ENCODE results near the gene LRRC25.
"Not testable (repeated sequence)": the region's sequence is repeated elsewhere in the genome, so short reads cannot be mapped to it uniquely, and the experiment has no call there.

Gene LRRC25

GRCh38 chr19:18350490-18350889 lies 46.9 kb downstream of the LRRC25 start:
- Histone ChIP-seq H4K8ac (ENCODE audit: low read depth, low read length) (no peak overlapping the region), H3K4me3 (ENCODE audit: low read length) (no peak overlapping the region), H3K4ac (ENCODE audit: low read depth, low read length) (no peak overlapping the region), H2AK5ac (ENCODE audit: low read length) (no peak overlapping the region), H3K9ac (ENCODE audit: low read length) (no peak overlapping the region), H3K4me1 (ENCODE audit: control insufficient read depth, low read depth, low read length) (peaks cover 4% of the 10 kb centered on the region), H3K23ac (ENCODE audit: low read length) (no peak overlapping the region), H3K27ac (ENCODE audit: low read depth, low read length) (no peak overlapping the region), H3K36me3 (ENCODE audit: control insufficient read depth, insufficient read depth, low read length) (peaks cover 1% of the 10 kb centered on the region), H2BK5ac (ENCODE audit: low read length) (no peak overlapping the region), H3K56ac (ENCODE audit: low read length) (no peak overlapping the region), H2BK120ac (ENCODE audit: low read depth, low read length) (no peak overlapping the region), H3K79me2 (ENCODE audit: control insufficient read depth, insufficient read depth, low read length) (no peaks in the 10 kb centered on the region), H3K27me3 (ENCODE audit: insufficient read depth, low read length, poor library complexity) (no peaks in the 10 kb centered on the region), H4K5ac (ENCODE audit: low read length) (no peak overlapping the region), H3K79me1 (ENCODE audit: low read length) (no peaks in the 10 kb centered on the region), H3K4me2 (ENCODE audit: low read length) (no peak overlapping the region), H2BK15ac (replicated peaks; ENCODE audit: low read depth) (no peak overlapping the region), H3K18ac (ENCODE audit: low read length) (no peak overlapping the region)
- DNase-seq, result no peak
- no CpG with 5 or more reads among the region's 9 CpGs for WGBS (ENCODE audit: extremely low coverage, insufficient coverage, low lambda C conversion rate)

- no peaks in the 10 kb centered on the region for H3K27me3 ChIP-seq (ENCODE audit: insufficient read depth, low read length, poor library complexity)
- H2BK120ac ChIP-seq (ENCODE audit: low read depth, low read length), result no peak overlapping the region
- H2AK5ac ChIP-seq (ENCODE audit: low read length), result no peak overlapping the region
- no peaks in the 10 kb centered on the region for H3K79me1 ChIP-seq (ENCODE audit: low read length)
- no peaks in the 10 kb centered on the region for H3K79me2 ChIP-seq (ENCODE audit: control insufficient read depth, insufficient read depth, low read length)
- peak; percentile 51 for DNase-seq
- no peak overlapping the region for H3K18ac ChIP-seq (ENCODE audit: low read length)
- no peak overlapping the region for H3K27ac ChIP-seq (ENCODE audit: low read depth, low read length)
- no peak overlapping the region for H2BK15ac ChIP-seq (replicated peaks; ENCODE audit: low read depth)
- H3K36me3 ChIP-seq (ENCODE audit: control insufficient read depth, insufficient read depth, low read length), result peaks cover 1% of the 10 kb centered on the region
- H3K4ac ChIP-seq (ENCODE audit: low read depth, low read length), result no peak overlapping the region
- no peak overlapping the region for H3K4me2 ChIP-seq (ENCODE audit: low read length)
- no peak overlapping the region for H3K56ac ChIP-seq (ENCODE audit: low read length)
- H3K4me3 ChIP-seq (ENCODE audit: low read length), result no peak overlapping the region
- H2BK5ac ChIP-seq (ENCODE audit: low read length), result no peak overlapping the region
- no peak overlapping the region for H3K9ac ChIP-seq (ENCODE audit: low read length)
- no peak overlapping the region for H4K5ac ChIP-seq (ENCODE audit: low read length)
- no peak overlapping the region for H3K23ac ChIP-seq (ENCODE audit: low read length)
- WGBS (ENCODE audit: extremely low coverage, insufficient coverage, low lambda C conversion rate), result no CpG with 5 or more reads among the region's 12 CpGs
- no peak overlapping the region for H4K8ac ChIP-seq (ENCODE audit: low read depth, low read length)
- H3K4me1 ChIP-seq (ENCODE audit: control insufficient read depth, low read depth, low read length), result peaks cover 4% of the 10 kb centered on the region
Observed at GRCh38 chr19:18349524-18350128, 47.8 kb downstream of the LRRC25 start.

GRCh38 chr19:18348818-18349339 lies 48.5 kb downstream of the LRRC25 start:
- H3K23ac ChIP-seq (ENCODE audit: low read length); H3K79me1 ChIP-seq (ENCODE audit: low read length); H3K4me3 ChIP-seq (ENCODE audit: low read length); H3K18ac ChIP-seq (ENCODE audit: low read length); H3K4ac ChIP-seq (ENCODE audit: low read depth, low read length); H3K27ac ChIP-seq (ENCODE audit: low read depth, low read length); H4K5ac ChIP-seq (ENCODE audit: low read length); H2BK15ac ChIP-seq (replicated peaks; ENCODE audit: low read depth); H2BK5ac ChIP-seq (ENCODE audit: low read length); DNase-seq; H3K4me1 ChIP-seq (ENCODE audit: control insufficient read depth, low read depth, low read length); H2BK120ac ChIP-seq (ENCODE audit: low read depth, low read length); H3K79me2 ChIP-seq (ENCODE audit: control insufficient read depth, insufficient read depth, low read length); H3K56ac ChIP-seq (ENCODE audit: low read length); H3K9ac ChIP-seq (ENCODE audit: low read length); H3K27me3 ChIP-seq (ENCODE audit: insufficient read depth, low read length, poor library complexity); H3K36me3 ChIP-seq (ENCODE audit: control insufficient read depth, insufficient read depth, low read length); H2AK5ac ChIP-seq (ENCODE audit: low read length); H4K8ac ChIP-seq (ENCODE audit: low read depth, low read length); H3K4me2 ChIP-seq (ENCODE audit: low read length): not testable (repeated sequence)
- WGBS (ENCODE audit: extremely low coverage, insufficient coverage, low lambda C conversion rate), result no CpG with 5 or more reads among the region's 6 CpGs

- no CpG with 5 or more reads among the region's 17 CpGs for WGBS (ENCODE audit: extremely low coverage, insufficient coverage, low lambda C conversion rate)
- H3K18ac ChIP-seq (ENCODE audit: low read length), result no peak overlapping the region
Observed at GRCh38 chr19:18348171-18348570, 49.3 kb downstream of the LRRC25 start.

GRCh38 chr19:18346091-18346490 lies 51.3 kb downstream of the LRRC25 start:
- Histone ChIP-seq H3K4me2 (ENCODE audit: low read length) (no peak overlapping the region), H3K4me1 (ENCODE audit: control insufficient read depth, low read depth, low read length) (peaks cover 6% of the 10 kb centered on the region), H3K4ac (ENCODE audit: low read depth, low read length) (no peak overlapping the region), H3K23ac (ENCODE audit: low read length) (no peak overlapping the region), H2BK15ac (replicated peaks; ENCODE audit: low read depth) (no peak overlapping the region), H3K36me3 (ENCODE audit: control insufficient read depth, insufficient read depth, low read length) (peaks cover 1% of the 10 kb centered on the region), H2BK120ac (ENCODE audit: low read depth, low read length) (no peak overlapping the region), H3K27me3 (ENCODE audit: insufficient read depth, low read length, poor library complexity) (no peaks in the 10 kb centered on the region), H4K5ac (ENCODE audit: low read length) (no peak overlapping the region), H3K56ac (ENCODE audit: low read length) (peak overlapping the region; percentile 22), H3K18ac (ENCODE audit: low read length) (no peak overlapping the region), H4K8ac (ENCODE audit: low read depth, low read length) (no peak overlapping the region), H3K79me2 (ENCODE audit: control insufficient read depth, insufficient read depth, low read length) (no peaks in the 10 kb centered on the region), H3K9ac (ENCODE audit: low read length) (no peak overlapping the region), H2AK5ac (ENCODE audit: low read length) (no peak overlapping the region), H3K27ac (ENCODE audit: low read depth, low read length) (no peak overlapping the region), H3K79me1 (ENCODE audit: low read length) (peaks cover 2% of the 10 kb centered on the region), H2BK5ac (ENCODE audit: low read length) (no peak overlapping the region), H3K4me3 (ENCODE audit: low read length) (no peak overlapping the region)
- WGBS (ENCODE audit: extremely low coverage, insufficient coverage, low lambda C conversion rate), result no CpG with 5 or more reads among the region's 8 CpGs
- DNase-seq, result peak; percentile 94

More at GRCh38 chr19:18348171-18348570, 49.3 kb downstream of the LRRC25 start:
- no peaks in the 10 kb centered on the region for H3K79me1 ChIP-seq (ENCODE audit: low read length)
- H3K36me3 ChIP-seq (ENCODE audit: control insufficient read depth, insufficient read depth, low read length), result peaks cover 1% of the 10 kb centered on the region
- no peaks in the 10 kb centered on the region for H3K27me3 ChIP-seq (ENCODE audit: insufficient read depth, low read length, poor library complexity)
- no peak overlapping the region for H4K5ac ChIP-seq (ENCODE audit: low read length)
- DNase-seq, result no peak
- H3K4me2 ChIP-seq (ENCODE audit: low read length), result no peak overlapping the region
- H2BK120ac ChIP-seq (ENCODE audit: low read depth, low read length), result no peak overlapping the region
- H3K9ac ChIP-seq (ENCODE audit: low read length), result no peak overlapping the region
- no peak overlapping the region for H3K56ac ChIP-seq (ENCODE audit: low read length)
- no peak overlapping the region for H2BK15ac ChIP-seq (replicated peaks; ENCODE audit: low read depth)
- no peak overlapping the region for H4K8ac ChIP-seq (ENCODE audit: low read depth, low read length)
- H2BK5ac ChIP-seq (ENCODE audit: low read length), result no peak overlapping the region
- no peak overlapping the region for H3K4me3 ChIP-seq (ENCODE audit: low read length)
- no peak overlapping the region for H3K23ac ChIP-seq (ENCODE audit: low read length)
- no peak overlapping the region for H2AK5ac ChIP-seq (ENCODE audit: low read length)
- no peak overlapping the region for H3K4ac ChIP-seq (ENCODE audit: low read depth, low read length)
- no peak overlapping the region for H3K27ac ChIP-seq (ENCODE audit: low read depth, low read length)
- H3K4me1 ChIP-seq (ENCODE audit: control insufficient read depth, low read depth, low read length), result peaks cover 4% of the 10 kb centered on the region
- H3K79me2 ChIP-seq (ENCODE audit: control insufficient read depth, insufficient read depth, low read length), result no peaks in the 10 kb centered on the region

GRCh38 chr19:18345296-18345695 lies 52.1 kb downstream of the LRRC25 start:
- Histone ChIP-seq H3K23ac (ENCODE audit: low read length) (no peak overlapping the region), H2BK120ac (ENCODE audit: low read depth, low read length) (no peak overlapping the region), H2AK5ac (ENCODE audit: low read length) (no peak overlapping the region), H3K4me2 (ENCODE audit: low read length) (no peak overlapping the region), H3K36me3 (ENCODE audit: control insufficient read depth, insufficient read depth, low read length) (peaks cover under 1% of the 10 kb centered on the region), H3K4ac (ENCODE audit: low read depth, low read length) (no peak overlapping the region), H3K56ac (ENCODE audit: low read length) (no peak overlapping the region), H3K79me2 (ENCODE audit: control insufficient read depth, insufficient read depth, low read length) (no peaks in the 10 kb centered on the region), H3K4me3 (ENCODE audit: low read length) (no peak overlapping the region), H3K79me1 (ENCODE audit: low read length) (peaks cover 2% of the 10 kb centered on the region), H2BK15ac (replicated peaks; ENCODE audit: low read depth) (no peak overlapping the region), H3K9ac (ENCODE audit: low read length) (no peak overlapping the region), H3K27me3 (ENCODE audit: insufficient read depth, low read length, poor library complexity) (no peaks in the 10 kb centered on the region), H3K4me1 (ENCODE audit: control insufficient read depth, low read depth, low read length) (peaks cover 6% of the 10 kb centered on the region), H3K18ac (ENCODE audit: low read length) (no peak overlapping the region), H2BK5ac (ENCODE audit: low read length) (no peak overlapping the region), H4K5ac (ENCODE audit: low read length) (no peak overlapping the region), H3K27ac (ENCODE audit: low read depth, low read length) (no peak overlapping the region), H4K8ac (ENCODE audit: low read depth, low read length) (no peak overlapping the region)
- DNase-seq, result no peak
- no CpG with 5 or more reads among the region's 6 CpGs for WGBS (ENCODE audit: extremely low coverage, insufficient coverage, low lambda C conversion rate)
